ENCODE data around the gene AJM1. TPM values are rescaled to one million over a fixed set of nuclear protein-coding genes. Genes with fewer than 3 reads are reported as not detected.

Gene AJM1
- total RNA-seq, 4 donors from 2014 or later = 2.5 to 10.9 (median 5.7) TPM

GRCh38 chr9:136826703-136827582 is 15.3 kb upstream of the AJM1 start:
- no peaks in the 10 kb centered on the region for H3K27me3 ChIP-seq
- no peak for TF ChIP-seq POLR2AphosphoS5 (IDR thresholded peaks at IDR 0.05)
- TF ChIP-seq POLR2A (IDR thresholded peaks at IDR 0.05) = no peak
- no peak for TF ChIP-seq CTCF (IDR thresholded peaks at IDR 0.05)
- no peak for TF ChIP-seq EP300 (IDR thresholded peaks at IDR 0.05)
- H3K36me3 ChIP-seq = peaks cover 0 to 89% of the 10 kb centered on the region in 2 donors
- peaks cover 0 to 7% (median 0%) of the 10 kb centered on the region in 3 donors for H3K4me1 ChIP-seq
- no peaks in the 10 kb centered on the region for H3K9me3 ChIP-seq
- ATAC-seq = no peak
- no peak overlapping the region for H3K4me3 ChIP-seq
- H3K27ac ChIP-seq = no peak overlapping the region
- WGBS, 2 donors (ENCODE audit: low coverage in 1 of 2) = 80 to 87% methylated on average over 1 to 5 of the region's 24 CpGs

GRCh38 chr9:136827794-136828473 is 14.3 kb upstream of the AJM1 start:
- TF ChIP-seq POLR2AphosphoS5 (IDR thresholded peaks at IDR 0.05) (no peak), EP300 (IDR thresholded peaks at IDR 0.05) (no peak), POLR2A (IDR thresholded peaks at IDR 0.05) (no peak), CTCF (IDR thresholded peaks at IDR 0.05) (no peak)
- ATAC-seq = no peak
- no peaks in the 10 kb centered on the region for H3K4me1 ChIP-seq
- H3K27me3 ChIP-seq = no peaks in the 10 kb centered on the region
- H3K36me3 ChIP-seq = peaks cover 0 to 99% of the 10 kb centered on the region in 2 donors
- WGBS, 2 donors (ENCODE audit: low coverage in 1 of 2) = 88 to 100% methylated on average over 2 to 3 of the region's 14 CpGs
- no peaks in the 10 kb centered on the region for H3K9me3 ChIP-seq
- H3K4me3 ChIP-seq = no peak overlapping the region
- no peak overlapping the region for H3K27ac ChIP-seq

GRCh38 chr9:136828474-136829140 is 13.7 kb upstream of the AJM1 start:
- ATAC-seq = no peak
- no peaks in the 10 kb centered on the region for H3K4me1 ChIP-seq
- H3K27me3 ChIP-seq = no peaks in the 10 kb centered on the region
- peaks cover 0 to 100% of the 10 kb centered on the region in 2 donors for H3K36me3 ChIP-seq
- no peak overlapping the region for H3K4me3 ChIP-seq
- TF ChIP-seq POLR2AphosphoS5 (IDR thresholded peaks at IDR 0.05) (no peak), EP300 (IDR thresholded peaks at IDR 0.05) (no peak), CTCF (IDR thresholded peaks at IDR 0.05) (no peak), POLR2A (IDR thresholded peaks at IDR 0.05) (no peak)
- 89 to 93% methylated on average over 4 to 11 of the region's 31 CpGs for WGBS, 2 donors (ENCODE audit: low coverage in 1 of 2)
- H3K27ac ChIP-seq = no peak overlapping the region
- H3K9me3 ChIP-seq = no peaks in the 10 kb centered on the region

GRCh38 chr9:136829412-136829811 is 12.9 kb upstream of the AJM1 start:
- WGBS, 2 donors (ENCODE audit: low coverage in 1 of 2) = 80 to 93% methylated on average over 1 to 3 of the region's 14 CpGs
- peaks cover 0 to 95% of the 10 kb centered on the region in 2 donors for H3K36me3 ChIP-seq
- H3K4me3 ChIP-seq = no peak overlapping the region
- TF ChIP-seq POLR2AphosphoS5 (IDR thresholded peaks at IDR 0.05) (no peak), POLR2A (IDR thresholded peaks at IDR 0.05) (no peak), CTCF (IDR thresholded peaks at IDR 0.05) (no peak), EP300 (IDR thresholded peaks at IDR 0.05) (no peak)
- H3K4me1 ChIP-seq = no peaks in the 10 kb centered on the region
- no peak for ATAC-seq
- H3K27ac ChIP-seq = no peak overlapping the region
- H3K27me3 ChIP-seq = no peaks in the 10 kb centered on the region
- no peaks in the 10 kb centered on the region for H3K9me3 ChIP-seq

Data from gastroesophageal sphincter (tissue), 4 donors.